ENCODE results near the gene HLCS.

- no peak for TF ChIP-seq CTCF (IDR thresholded peaks at IDR 0.05)
- no peak for TF ChIP-seq EZH2 (IDR thresholded peaks at IDR 0.05)
Observed at GRCh38 chr21:36763305-36763704, 203.2 kb downstream of the HLCS start.
